Lower leg skin (tissue), 3 donors: ENCODE results near the gene VAV2.

Experiments used
- CTCF ChIP-seq, 3 donors: fragments of 450-650 bp; IDR thresholded peaks; one replicate each; pipeline ENCODE4 v1.5.1; 2016; ENCODE audit warnings: antibody characterized with exemption in 3 of 3, mild to moderate bottlenecking in 3 of 3, moderate library complexity in 2 of 3
- POLR2A ChIP-seq, 2 donors: fragments of 450-650 bp; IDR thresholded peaks; one replicate each; pipeline ENCODE4 v1.6.1; 2016 to 2017; ENCODE audit warnings: antibody characterized with exemption in 2 of 2, mild to moderate bottlenecking in 1 of 2, moderate library complexity in 1 of 2

- no peak for TF ChIP-seq POLR2A (IDR thresholded peaks at IDR 0.05)
- TF ChIP-seq CTCF (IDR thresholded peaks at IDR 0.05) = peak in 1 of 3 donors; percentile 94
Observed at GRCh38 chr9:133742849-133743444, 249.2 kb downstream of the VAV2 start.
